GM21529 (cell line): ENCODE measurements around the gene VAV2.

Source experiments
- ATAC-seq: cut with Tn5 transposase; IDR thresholded peaks from one replicate; pipeline ENCODE4 v1.9.1; 2021; ENCODE audit not compliant: unreplicated experiment

Gene VAV2

GRCh38 chr9:133894377-133895321 is 97.5 kb downstream of the VAV2 start:
- ATAC-seq: no peak

GRCh38 chr9:133893191-133893994 is 98.7 kb downstream of the VAV2 start:
- no peak for ATAC-seq

- ATAC-seq: no peak
Observed at GRCh38 chr9:133892193-133892920, 99.8 kb downstream of the VAV2 start.

GRCh38 chr9:133891741-133892140 is 100.4 kb downstream of the VAV2 start:
- no peak for ATAC-seq

GRCh38 chr9:133890583-133890982 is 101.5 kb downstream of the VAV2 start:
- no peak for ATAC-seq

- no peak for ATAC-seq
Observed at GRCh38 chr9:133889584-133890301, 102.4 kb downstream of the VAV2 start.

- ATAC-seq: no peak
Observed at GRCh38 chr9:133888809-133889491, 103.2 kb downstream of the VAV2 start.

GRCh38 chr9:133888048-133888808 is 103.9 kb downstream of the VAV2 start:
- no peak for ATAC-seq

GRCh38 chr9:133887540-133888047 is 104.5 kb downstream of the VAV2 start:
- no peak for ATAC-seq

- ATAC-seq: no peak
Observed at GRCh38 chr9:133886563-133887501, 105.3 kb downstream of the VAV2 start.

GRCh38 chr9:133884907-133885744 is 107.0 kb downstream of the VAV2 start:
- ATAC-seq: no peak

- no peak for ATAC-seq
Observed at GRCh38 chr9:133882849-133883755, 109.0 kb downstream of the VAV2 start.

- no peak for ATAC-seq
Observed at GRCh38 chr9:133881671-133882381, 110.3 kb downstream of the VAV2 start.

- no peak for ATAC-seq
Observed at GRCh38 chr9:133880851-133881661, 111.1 kb downstream of the VAV2 start.

- no peak for ATAC-seq
Observed at GRCh38 chr9:133880136-133880535, 112.0 kb downstream of the VAV2 start.
